Measurements from ENCODE around the gene HTR3A. TPM values are rescaled to one million over a fixed set of nuclear protein-coding genes. Genes with fewer than 3 reads are reported as not detected.

HTR3A gene
- total RNA-seq, 1 donor from 2014 or later = not detected

DNA sequence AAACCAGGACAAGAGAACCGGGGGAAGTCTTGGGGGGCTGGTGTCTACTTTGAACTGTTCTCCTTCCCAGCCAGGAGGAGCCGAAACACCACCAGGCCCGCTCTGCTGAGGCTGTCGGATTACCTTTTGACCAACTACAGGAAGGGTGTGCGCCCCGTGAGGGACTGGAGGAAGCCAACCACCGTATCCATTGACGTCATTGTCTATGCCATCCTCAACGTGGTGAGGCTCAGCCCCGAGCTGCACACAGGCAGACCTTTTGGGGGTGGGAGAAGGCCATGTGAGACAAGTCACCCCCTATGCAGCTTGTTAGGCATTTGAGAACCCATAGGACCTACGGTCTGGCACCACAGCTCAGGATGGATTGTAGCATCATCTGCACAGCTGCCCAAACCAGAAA lies 2.8 kb downstream of the HTR3A start:
- DNase-seq (ENCODE audit: extremely low read depth, low read depth, low spot score) = no peak

DNA sequence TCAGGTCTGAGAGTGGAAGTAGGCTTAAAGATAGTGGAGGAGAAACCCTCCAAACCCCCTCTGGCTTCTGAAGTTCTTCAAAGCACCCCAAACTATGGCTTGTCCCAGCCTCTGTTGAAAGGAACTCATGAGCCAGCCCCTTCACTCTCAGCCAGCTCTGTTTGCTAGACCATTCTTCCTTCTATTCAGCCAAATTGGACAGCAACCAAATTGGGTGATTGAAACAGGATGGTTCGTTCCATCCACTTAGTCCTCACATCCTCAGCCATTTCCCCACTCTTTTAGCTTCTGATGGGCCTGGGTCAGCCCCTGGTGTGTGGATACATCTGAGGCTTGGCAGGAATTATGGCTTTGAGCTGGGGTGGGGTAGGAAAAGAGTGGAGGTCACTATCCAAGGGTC lies 4.5 kb downstream of the HTR3A start:
- DNase-seq (ENCODE audit: extremely low read depth, low read depth, low spot score) = no peak

DNA sequence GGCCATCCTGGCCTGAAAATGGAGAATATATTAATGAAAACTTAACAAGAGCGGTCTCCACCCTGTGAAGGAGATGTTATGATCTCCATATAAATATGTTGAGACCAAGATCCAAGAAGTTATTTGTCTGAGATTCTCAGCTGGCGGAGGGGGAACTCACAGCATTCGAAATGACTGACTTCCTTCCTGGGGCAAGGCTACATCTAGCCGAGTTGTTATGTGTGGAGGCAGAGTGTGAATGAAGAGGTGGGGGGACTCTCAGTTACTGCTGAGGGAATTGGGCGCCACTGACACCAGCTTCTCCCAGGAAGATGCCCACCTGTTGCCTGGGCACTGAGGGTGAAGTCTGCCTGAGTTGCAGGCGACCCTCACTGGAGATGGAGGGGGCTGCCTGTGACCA lies 5.9 kb downstream of the HTR3A start:
- no peak for DNase-seq (ENCODE audit: extremely low read depth, low read depth, low spot score)

DNA sequence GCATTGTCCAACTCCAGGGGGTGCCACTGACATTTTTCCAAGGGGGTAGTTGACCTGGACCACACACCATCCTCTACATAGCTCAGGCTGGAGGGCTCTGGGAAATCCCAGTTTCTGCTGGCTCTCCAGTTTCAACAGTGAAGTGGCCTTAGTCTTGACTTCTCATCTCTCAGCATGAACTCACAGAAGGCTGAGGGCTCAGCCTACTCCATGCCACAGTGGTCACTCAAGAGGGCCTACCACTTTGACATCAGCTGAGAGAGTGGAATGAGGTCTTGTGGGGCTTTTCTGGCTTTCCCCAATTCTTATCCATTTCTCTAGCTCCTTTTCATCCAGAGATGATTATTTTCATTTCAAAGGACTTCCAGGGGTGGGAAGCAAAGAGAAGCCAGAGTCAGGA lies 7.4 kb downstream of the HTR3A start:
- no peak for DNase-seq (ENCODE audit: extremely low read depth, low read depth, low spot score)

DNA sequence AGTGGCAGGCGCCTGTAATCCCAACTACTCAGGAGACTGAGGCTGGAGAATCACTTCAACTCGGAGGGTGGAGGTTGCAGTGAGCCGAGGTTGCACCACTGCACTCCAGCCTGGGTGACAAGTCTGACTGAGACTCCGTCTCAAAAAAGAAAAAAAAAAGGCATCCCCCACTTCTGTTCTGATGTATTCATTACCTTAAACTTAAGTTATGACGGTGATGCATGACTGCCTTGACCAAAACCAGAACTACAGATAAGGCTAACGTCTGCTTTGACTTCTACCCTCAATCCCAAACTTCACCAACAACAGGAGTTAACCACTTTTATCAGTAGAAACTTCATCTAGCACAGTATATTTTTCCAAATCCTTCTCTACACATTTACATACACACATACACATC lies 9.9 kb downstream of the HTR3A start:
- no peak for DNase-seq (ENCODE audit: extremely low read depth, low read depth, low spot score)

DNA sequence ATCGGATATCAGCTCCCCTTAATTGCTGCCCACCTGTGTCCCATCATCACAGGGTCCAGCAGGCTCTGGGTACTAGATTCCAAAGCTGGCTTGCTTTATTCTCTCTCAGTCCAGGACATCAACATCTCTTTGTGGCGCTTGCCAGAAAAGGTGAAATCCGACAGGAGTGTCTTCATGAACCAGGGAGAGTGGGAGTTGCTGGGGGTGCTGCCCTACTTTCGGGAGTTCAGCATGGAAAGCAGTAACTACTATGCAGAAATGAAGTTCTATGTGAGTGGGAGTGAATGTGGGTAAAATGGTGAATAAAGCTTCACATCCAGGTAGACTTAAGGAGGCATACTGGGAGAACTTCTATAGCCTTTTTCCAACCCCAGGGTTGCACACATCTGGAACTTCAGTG lies 11.0 kb downstream of the HTR3A start:
- DNase-seq (ENCODE audit: extremely low read depth, low read depth, low spot score) = no peak

DNA sequence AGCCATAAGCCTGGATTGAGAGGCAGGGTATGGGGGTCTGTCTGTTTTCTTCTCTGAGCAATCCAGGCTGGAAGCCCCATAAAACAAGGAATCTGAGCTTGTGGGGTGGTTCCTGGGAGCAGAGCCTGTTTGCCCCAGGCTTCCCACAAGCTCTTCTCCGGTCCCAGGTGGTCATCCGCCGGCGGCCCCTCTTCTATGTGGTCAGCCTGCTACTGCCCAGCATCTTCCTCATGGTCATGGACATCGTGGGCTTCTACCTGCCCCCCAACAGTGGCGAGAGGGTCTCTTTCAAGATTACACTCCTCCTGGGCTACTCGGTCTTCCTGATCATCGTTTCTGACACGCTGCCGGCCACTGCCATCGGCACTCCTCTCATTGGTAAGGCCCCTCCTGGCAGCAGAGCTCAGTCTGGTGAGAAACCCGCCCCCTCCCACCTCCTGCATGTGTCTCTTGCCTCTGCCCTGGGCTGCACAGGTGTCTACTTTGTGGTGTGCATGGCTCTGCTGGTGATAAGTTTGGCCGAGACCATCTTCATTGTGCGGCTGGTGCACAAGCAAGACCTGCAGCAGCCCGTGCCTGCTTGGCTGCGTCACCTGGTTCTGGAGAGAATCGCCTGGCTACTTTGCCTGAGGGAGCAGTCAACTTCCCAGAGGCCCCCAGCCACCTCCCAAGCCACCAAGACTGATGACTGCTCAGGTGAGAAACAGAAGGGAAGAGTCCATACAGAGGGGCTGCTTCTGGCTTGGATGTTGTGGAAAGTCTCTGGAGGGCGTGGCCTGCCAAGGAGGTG lies 11.6 kb downstream of the HTR3A start:
- DNase-seq (ENCODE audit: extremely low read depth, low read depth, low spot score) = no peak

DNA sequence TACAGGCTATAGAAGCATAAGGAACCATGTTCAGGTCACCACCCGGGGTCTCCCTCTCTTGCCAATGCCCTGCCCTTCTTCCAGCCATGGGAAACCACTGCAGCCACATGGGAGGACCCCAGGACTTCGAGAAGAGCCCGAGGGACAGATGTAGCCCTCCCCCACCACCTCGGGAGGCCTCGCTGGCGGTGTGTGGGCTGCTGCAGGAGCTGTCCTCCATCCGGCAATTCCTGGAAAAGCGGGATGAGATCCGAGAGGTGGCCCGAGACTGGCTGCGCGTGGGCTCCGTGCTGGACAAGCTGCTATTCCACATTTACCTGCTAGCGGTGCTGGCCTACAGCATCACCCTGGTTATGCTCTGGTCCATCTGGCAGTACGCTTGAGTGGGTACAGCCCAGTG lies 14.5 kb downstream of the HTR3A start:
- no peak for DNase-seq (ENCODE audit: extremely low read depth, low read depth, low spot score)

DNA sequence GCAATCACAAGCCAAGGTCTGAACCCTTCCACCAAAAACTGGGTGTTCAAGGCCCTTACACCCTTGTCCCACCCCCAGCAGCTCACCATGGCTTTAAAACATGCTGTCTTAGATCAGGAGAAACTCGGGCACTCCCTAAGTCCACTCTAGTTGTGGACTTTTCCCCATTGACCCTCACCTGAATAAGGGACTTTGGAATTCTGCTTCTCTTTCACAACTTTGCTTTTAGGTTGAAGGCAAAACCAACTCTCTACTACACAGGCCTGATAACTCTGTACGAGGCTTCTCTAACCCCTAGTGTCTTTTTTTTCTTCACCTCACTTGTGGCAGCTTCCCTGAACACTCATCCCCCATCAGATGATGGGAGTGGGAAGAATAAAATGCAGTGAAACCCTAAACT lies 15.0 kb downstream of the HTR3A start:
- no peak for DNase-seq (ENCODE audit: extremely low read depth, low read depth, low spot score)

DNA sequence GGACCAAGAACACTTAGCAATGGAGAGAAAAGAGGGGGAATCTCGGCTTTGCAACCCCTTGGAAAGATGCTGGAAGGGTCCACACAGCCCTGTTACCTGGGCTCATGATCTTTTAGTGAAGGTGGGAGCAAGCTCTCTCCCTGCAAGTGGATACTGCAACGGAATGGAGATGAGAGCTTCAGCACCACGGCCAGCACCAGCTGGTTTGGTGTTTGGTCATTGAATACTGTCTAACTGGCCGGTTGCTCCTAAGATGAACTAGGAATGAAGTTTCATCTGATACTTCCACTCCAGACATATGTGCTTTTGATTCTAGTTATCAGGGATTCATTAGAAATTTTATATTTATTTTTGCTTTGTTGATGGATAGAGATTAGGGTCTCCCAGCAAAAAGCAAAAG lies 16.3 kb downstream of the HTR3A start:
- no peak for DNase-seq (ENCODE audit: extremely low read depth, low read depth, low spot score)

DNA sequence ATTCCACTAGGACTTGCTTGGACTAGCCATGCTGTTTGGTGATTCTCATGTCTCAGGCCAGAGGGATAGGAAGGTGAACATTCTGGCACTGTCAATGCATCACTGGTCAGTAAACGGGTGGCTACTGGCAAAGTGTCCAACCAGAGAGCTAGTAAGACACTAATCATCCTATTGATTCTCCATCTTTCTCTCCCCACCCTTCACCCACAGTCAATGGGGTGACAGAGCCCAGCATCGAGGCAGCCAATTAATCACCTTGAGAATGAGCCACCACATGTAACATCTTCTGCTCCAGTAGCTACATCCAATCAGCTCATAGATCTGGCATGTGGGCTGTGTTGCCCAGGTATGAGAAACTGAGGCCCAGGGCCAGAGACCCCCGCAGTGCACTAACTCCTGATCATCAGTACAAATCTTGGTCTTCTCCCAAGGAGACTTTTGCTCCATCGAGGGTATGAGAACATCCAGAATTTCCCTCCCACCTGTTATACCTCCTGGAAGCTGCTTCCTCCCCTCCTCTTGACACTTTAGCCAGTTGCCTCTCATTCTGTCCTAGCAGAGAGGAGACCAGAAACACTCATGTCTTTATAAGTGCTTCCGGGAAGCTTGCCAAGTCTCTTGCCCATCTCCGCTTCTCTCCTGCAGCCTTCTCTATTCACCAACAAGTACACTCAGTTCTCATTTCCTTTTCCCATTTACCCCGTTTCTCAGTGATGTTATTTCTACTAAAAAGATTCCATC lies 17.0 kb downstream of the HTR3A start:
- DNase-seq (ENCODE audit: extremely low read depth, low read depth, low spot score) = no peak

DNA sequence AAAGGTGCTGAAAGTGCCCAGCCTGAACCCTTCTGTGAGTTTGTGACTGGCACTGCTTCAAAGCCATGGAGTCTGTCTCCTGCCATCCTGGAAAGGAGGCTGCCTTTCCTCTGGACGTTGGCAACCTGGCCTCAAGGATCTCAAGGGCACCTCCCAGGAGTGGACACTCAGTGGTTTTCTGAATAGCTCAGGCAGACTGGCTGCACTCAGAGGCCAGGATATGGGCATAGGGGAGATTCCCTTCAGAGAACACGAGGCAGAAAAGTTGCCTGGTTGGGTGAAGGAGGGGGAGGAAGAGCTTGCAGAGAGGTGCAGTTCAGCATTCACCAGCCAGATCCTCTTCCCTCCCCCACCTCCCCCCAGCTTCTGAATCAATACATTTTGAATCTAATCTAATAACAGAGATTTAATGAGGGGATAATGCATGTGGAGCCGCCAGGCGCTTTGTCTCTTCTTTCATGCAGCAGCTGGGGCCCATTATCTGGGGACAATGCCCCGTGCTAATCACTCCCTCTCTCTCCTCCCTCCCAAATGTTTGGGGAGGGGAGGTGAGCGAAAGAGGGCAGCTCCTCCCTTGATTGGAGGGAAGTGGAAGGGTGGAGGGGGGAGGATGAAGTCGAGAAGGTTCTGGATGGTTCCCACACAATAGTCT lies 17.7 kb downstream of the HTR3A start:
- no peak for DNase-seq (ENCODE audit: extremely low read depth, low read depth, low spot score)

DNA sequence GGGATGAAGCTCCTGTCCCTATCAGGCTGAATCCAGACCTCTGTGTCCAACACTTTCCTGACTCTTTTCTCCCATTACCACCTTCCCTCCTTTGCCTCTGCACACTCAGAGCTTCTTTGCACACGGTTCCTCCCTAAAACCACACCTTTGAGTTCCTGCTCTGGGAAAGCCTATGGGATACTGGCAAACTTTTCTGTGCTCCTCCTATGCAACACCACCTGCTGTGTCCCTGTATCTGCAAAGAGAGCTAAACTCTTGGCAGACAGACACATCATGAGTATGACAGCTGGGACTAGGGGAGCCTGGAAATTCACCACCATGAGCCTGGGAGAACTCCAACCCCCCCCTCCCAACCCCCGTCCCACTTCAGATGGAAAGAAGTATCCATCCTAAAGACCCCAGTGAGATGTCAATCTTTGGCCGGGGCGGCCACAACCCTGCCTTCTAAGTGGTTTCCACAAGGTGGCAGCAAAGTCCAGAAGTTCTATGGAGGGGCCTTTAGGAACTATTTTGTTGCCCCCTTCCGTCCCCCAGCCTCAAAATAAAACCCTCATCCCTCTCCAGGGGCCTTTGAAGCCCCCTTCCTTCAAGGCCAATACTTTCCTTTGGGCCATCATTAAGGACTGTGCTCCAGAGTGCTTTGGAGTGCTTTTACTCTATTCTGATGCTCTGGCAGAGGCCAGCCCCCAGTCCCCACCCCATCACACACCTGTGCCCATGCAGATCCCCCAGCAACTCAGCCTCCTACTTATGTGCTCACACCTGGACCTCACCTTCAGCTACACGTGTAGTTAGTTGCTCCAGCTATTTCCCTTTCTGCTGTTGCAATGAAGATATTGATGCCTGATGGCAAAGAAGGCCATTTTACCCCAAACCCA lies 19.4 kb downstream of the HTR3A start:
- DNase-seq (ENCODE audit: extremely low read depth, low read depth, low spot score) = no peak

DNA sequence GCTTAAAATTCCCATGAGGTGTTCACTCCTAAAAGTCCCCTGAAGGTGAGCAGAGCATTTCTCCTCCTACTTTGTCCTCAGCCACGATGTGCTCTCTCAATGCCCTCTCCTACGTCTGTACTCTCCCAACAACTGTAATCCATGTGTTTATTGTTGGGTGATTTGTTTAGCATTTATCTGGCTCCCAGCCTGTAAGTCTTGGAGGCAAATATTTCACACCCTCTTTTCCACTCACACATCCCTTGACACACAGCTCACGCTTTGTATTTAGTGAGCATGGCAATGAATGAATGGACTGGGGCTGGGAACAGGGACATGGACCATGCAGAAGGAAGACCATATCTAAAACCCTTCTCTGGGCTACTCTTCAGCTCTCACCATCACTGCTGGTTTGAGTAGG lies 22.6 kb downstream of the HTR3A start:
- no peak for DNase-seq (ENCODE audit: extremely low read depth, low read depth, low spot score)

DNA sequence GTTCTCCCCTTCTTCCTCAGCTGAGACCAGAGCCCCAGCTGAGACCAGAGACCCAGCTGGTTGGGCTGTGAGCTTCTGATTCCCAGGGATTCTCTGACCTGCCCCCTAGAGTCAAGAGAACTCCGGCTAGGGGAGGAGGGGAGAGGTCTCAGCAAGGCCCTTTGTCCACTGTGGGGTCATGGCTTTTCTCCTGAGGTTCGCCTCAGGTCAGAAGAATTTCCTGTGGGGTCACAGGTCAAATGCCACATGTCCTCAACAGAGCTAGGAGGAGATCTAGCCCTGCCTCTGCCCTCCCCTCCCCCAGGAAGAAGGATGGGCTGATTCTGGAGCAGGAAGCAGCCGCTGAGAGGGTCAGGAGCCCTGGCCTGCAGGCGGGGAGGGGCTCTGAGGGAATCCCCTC lies 23.7 kb downstream of the HTR3A start:
- no peak for DNase-seq (ENCODE audit: extremely low read depth, low read depth, low spot score)

DNA sequence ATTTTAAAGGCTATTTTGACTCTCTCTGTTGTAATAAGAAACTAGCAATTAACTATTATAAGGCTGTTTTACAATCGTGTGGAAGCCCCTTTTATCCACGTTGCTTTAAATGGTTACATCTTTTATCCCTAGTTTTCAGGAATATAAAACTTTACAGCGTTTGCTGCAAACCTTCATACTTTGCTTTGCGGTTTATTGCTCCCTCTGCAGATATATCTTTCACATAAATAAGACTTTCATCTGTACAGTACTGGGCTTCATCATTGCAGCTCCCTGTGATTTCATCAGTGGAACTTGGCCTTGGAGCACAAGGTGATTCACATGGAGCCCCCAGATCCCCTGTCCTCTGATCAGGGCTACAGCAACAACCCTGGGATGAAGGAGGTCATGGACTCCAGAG lies 25.6 kb downstream of the HTR3A start:
- no peak for DNase-seq (ENCODE audit: extremely low read depth, low read depth, low spot score)

DNA sequence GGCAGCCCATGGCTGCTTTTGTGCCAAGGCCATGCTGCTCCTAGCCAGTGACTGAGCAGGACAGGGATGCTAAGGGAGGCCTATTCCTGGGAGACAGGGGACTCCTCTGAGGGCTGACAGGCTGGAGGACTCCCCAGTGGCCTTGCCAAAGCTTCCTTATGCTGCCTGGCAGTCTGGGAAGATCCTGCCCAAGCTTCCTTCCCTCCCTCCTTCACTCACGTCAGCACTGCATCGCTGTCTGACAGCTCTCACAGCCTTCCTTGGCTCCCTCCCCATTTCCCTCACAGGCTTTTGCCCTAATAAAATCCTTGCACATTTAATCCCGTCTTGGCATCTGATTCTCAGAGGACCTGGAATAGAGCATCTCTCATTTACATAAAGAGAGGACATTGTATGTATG lies 26.5 kb downstream of the HTR3A start:
- no peak for DNase-seq (ENCODE audit: extremely low read depth, low read depth, low spot score)

DNA sequence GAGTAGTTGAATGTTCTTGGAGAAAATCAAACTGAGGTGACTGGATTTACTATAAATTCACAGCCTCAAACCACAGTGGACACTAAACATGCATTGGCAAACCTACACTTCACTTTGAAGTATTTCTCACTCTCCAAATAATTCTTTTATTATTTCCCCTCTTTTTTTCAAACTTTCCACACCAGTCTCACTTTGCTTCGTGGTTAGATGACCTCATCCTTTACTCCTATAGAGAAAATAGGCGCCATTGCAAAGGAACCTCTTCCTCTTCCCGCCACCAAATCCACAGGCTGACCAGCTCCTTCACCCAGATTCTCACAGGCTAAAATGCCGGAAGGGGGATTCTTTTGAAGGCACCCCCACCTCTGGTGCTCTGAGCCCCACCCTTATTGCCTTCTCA lies 33.4 kb downstream of the HTR3A start:
- DNase-seq (ENCODE audit: extremely low read depth, low read depth, low spot score) = no peak

DNA sequence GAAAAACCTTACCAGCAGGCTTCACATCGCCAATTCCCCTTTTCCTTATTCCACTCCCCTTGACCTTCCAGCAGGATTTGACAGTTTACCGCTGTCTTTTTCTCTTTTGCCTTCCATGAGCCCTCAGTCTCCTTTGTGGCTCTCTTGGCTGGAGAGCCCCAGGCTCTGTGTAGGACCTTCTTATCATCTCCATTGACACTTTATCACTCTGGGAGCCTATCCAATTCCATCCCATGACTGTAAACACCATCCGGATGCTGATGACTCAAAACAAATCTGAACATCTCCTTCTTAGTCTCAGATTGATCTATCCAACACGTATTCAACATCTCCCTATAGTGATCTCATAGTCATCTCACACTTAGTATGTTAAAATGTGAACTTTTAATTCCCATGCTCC lies 36.0 kb downstream of the HTR3A start:
- no peak for DNase-seq (ENCODE audit: extremely low read depth, low read depth, low spot score)

DNA sequence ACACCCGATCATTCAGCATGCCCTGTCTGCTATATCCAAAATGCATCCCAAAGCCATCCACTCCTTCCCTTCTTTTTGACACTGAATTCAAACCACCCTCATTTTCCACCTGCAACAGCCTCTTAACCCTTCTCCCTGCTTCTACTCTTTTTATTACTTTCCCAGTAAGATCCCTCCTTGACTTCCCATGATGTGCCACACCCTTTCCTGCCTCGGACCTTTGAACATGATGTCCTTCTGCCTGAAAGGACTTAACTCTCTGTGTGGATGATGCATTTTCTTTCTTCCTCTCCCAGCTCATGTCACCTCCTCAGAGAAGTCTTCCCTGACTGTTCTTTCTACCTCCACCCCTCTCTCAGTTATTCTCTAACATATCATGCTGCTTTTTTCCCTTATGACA lies 36.5 kb downstream of the HTR3A start:
- DNase-seq (ENCODE audit: extremely low read depth, low read depth, low spot score) = no peak

DNA sequence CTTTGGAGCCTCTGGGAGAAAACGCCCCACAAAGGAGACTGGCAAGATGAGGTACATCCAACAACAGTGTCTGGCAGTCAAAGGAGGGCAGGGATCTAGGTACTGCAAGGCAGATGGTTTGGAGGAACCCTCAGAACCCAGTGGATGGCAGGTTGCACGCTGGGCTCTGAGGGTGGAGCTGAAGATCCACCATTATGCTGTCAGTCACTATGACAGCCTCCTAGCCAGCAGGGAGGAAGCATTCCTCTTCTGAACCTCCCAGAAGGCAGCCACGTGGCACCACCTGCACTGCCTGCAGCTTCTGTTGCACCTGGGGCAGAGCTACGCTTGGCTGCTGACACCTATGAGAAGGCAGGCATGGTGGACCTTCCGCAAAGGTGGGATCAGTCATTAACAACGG lies 40.2 kb downstream of the HTR3A start:
- no peak for DNase-seq (ENCODE audit: extremely low read depth, low read depth, low spot score)
